ENCODE results near the gene APOO. TPM values are rescaled to one million over a fixed set of nuclear protein-coding genes. Genes with fewer than 3 reads are reported as not detected.

Gene APOO
- total RNA-seq, 1 donor from 2014 or later = 16.6 TPM

- no peak for TF ChIP-seq CTCF (IDR thresholded peaks at IDR 0.05)
- Mint-ChIP-seq H3K27me3 (no peaks in the 10 kb centered on the region), H3K27ac (no peak overlapping the region), H3K4me3 (no peak overlapping the region), H3K9me3 (no peaks in the 10 kb centered on the region), H3K36me3 (ENCODE audit: low read depth) (no peaks in the 10 kb centered on the region), H3K4me1 (peaks cover 6% of the 10 kb centered on the region)
- DNase-seq (no peak), ATAC-seq (ENCODE audit: low read depth) (no peak)
- POLR2A ChIA-PET = interaction anchor here (0.6 kb wide), 1 partner anchor 12 kb away, joined by 3 read pairs; no protein-coding TSS in a partner anchor
- intact Hi-C loops (cut with micrococcal nuclease) = no loop called here
- CTCF ChIA-PET = no interaction called here
Observed at GRCh38 chrX:23799469-23800065, 108.2 kb downstream of the APOO start.

GRCh38 chrX:23797371-23798128 is 110.2 kb downstream of the APOO start:
- Mint-ChIP-seq H3K27ac (no peak overlapping the region), H3K4me1 (peaks cover 4% of the 10 kb centered on the region), H3K27me3 (no peaks in the 10 kb centered on the region), H3K4me3 (no peak overlapping the region), H3K9me3 (no peaks in the 10 kb centered on the region), H3K36me3 (ENCODE audit: low read depth) (no peaks in the 10 kb centered on the region)
- ATAC-seq (ENCODE audit: low read depth) (no peak), DNase-seq (no peak)
- TF ChIP-seq CTCF (IDR thresholded peaks at IDR 0.05) = no peak
- intact Hi-C loops (cut with micrococcal nuclease) = no loop called here
- ChIA-PET CTCF (no interaction called here), POLR2A (no interaction called here)

- no peak for ATAC-seq (ENCODE audit: low read depth)
- H3K27ac Mint-ChIP-seq = no peak overlapping the region
- CTCF ChIA-PET = no interaction called here
- no peaks in the 10 kb centered on the region for H3K9me3 Mint-ChIP-seq
- POLR2A ChIA-PET = no interaction called here
- H3K4me3 Mint-ChIP-seq = no peak overlapping the region
- H3K27me3 Mint-ChIP-seq = no peaks in the 10 kb centered on the region
- no peak for TF ChIP-seq CTCF (IDR thresholded peaks at IDR 0.05)
- no peaks in the 10 kb centered on the region for H3K4me1 Mint-ChIP-seq
- no peaks in the 10 kb centered on the region for H3K36me3 Mint-ChIP-seq (ENCODE audit: low read depth)
- intact Hi-C loops (cut with micrococcal nuclease) = no loop called here
- no peak for DNase-seq
Observed at GRCh38 chrX:23795221-23795620, 112.5 kb downstream of the APOO start.

GRCh38 chrX:23792861-23793553 is 114.7 kb downstream of the APOO start:
- ChIA-PET POLR2A (no interaction called here), CTCF (no interaction called here)
- Mint-ChIP-seq H3K27ac (no peak overlapping the region), H3K4me3 (no peak overlapping the region), H3K27me3 (no peaks in the 10 kb centered on the region), H3K36me3 (ENCODE audit: low read depth) (no peaks in the 10 kb centered on the region), H3K9me3 (no peaks in the 10 kb centered on the region), H3K4me1 (no peaks in the 10 kb centered on the region)
- no peak for TF ChIP-seq CTCF (IDR thresholded peaks at IDR 0.05)
- intact Hi-C loops (cut with micrococcal nuclease) = no loop called here
- ATAC-seq (ENCODE audit: low read depth) = no peak
- no peak for DNase-seq

GRCh38 chrX:23790155-23790497 is 117.6 kb downstream of the APOO start:
- H3K4me1 Mint-ChIP-seq = peaks cover 7% of the 10 kb centered on the region
- no peak overlapping the region for H3K4me3 Mint-ChIP-seq
- ATAC-seq (ENCODE audit: low read depth) (no peak), DNase-seq (no peak)
- H3K36me3 Mint-ChIP-seq (ENCODE audit: low read depth) = peaks cover 16% of the 10 kb centered on the region
- intact Hi-C loops (cut with micrococcal nuclease) = no loop called here
- TF ChIP-seq CTCF (IDR thresholded peaks at IDR 0.05) = no peak
- CTCF ChIA-PET = no interaction called here
- POLR2A ChIA-PET = interaction anchor here (0.7 kb wide), 2 partner anchors 15 to 17 kb away, joined by 3 to 11 read pairs; no protein-coding TSS in a partner anchor
- H3K9me3 Mint-ChIP-seq = no peaks in the 10 kb centered on the region
- no peaks in the 10 kb centered on the region for H3K27me3 Mint-ChIP-seq
- no peak overlapping the region for H3K27ac Mint-ChIP-seq

All from activated B cell treated with CpG ODN at 0.5 μM for 24 hours (primary cell).